ENCODE measurements around the gene MYO10.
A peak's percentile ranks its signal among the peaks of the same experiment; 100 is the strongest.
"Not testable (repeated sequence)": the region's sequence is repeated elsewhere in the genome, so short reads cannot be mapped to it uniquely, and the experiment has no call there.

Gene MYO10

DNA sequence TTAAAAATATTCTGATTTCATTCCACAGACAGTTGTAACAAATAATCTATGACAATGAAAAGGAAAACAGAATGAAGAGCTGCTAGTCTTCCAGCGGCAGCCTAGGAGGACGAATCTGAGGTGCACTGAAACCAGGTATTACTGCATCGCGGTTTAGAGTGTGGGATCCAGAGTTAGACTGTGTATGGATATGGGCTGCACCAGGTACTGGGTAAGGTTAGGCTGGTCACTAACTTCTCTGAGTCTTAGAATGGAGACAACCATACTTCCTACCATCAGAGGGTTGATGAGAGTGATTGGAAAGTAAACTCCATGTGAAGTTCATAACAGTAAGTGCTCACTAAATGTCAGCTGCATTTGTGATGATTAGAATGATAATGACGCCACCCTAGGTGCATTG, 158.7 kb downstream of the MYO10 start:
- no peak for DNase-seq

DNA sequence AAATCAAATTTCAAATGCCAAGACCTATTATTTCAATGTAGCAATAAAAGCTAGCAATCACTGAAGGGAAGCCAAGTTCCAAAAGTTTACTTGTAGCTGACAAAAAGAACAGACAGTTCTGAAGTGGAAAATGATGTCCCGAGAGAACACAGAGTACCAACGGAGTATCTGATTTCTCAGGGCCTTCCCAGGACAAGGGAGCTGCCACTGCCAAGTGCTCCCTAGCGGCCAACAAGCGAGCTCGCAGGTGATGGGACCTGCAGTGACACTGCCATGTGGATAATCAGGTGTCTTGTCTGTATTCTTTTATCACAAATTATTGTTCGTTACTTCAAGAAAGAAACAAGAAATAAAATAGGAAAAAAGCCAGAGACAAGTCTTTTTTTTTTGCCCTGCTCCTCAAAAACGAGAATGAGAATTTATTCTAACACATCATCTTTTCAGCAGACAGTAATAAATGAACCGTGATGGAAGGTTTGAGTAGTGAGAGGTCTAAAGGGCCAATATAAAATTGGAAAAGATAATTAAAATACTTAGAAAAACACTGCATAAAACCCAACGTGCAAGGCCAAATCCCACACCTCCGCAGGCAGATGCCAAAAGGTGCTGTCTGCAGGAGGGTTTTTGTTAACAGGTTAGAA, 159.4 kb downstream of the MYO10 start:
- no peak for DNase-seq

DNA sequence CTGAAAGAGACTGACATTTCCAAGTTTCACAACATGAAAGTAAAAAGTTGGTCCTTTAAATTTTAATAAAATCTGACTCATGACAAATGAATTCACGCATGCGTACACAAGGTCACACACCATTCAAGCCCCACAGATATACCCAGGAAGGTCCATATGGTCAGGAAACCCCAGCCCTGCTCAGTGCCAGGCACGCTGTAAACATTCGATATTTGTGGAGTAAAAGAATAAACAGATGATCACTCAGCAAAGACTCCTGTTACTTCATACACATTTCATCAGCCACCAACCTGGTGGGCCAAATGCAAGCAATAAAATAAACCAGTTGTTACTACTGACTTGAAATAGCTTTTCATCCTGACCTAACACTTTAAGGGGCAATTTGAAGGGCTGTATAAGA, 161.3 kb downstream of the MYO10 start:
- no peak for DNase-seq

- DNase-seq = no peak
Observed at GRCh38 chr5:16773991-16774390, 162.1 kb downstream of the MYO10 start.

GRCh38 chr5:16772556-16772955, 163.5 kb downstream of the MYO10 start:
- DNase-seq = no peak

DNA sequence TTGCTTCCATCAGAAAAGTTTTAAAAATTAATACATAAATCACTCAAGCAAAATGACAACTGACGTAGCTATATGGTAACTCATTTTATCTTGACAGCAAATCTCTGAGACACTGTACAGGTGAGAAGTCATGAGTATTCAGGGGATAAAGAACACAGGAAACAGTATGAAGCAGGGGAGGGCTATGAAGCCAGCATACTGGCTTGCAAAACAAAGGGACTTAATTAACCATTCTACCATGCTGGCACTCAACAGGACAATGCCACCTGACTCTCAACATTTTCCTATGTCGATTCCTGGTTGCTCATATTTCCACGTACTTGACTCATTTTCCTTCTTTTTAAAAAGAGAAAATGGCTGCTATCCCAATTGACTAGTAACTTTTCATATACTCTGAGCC, 167.9 kb downstream of the MYO10 start:
- DNase-seq = no peak

DNA sequence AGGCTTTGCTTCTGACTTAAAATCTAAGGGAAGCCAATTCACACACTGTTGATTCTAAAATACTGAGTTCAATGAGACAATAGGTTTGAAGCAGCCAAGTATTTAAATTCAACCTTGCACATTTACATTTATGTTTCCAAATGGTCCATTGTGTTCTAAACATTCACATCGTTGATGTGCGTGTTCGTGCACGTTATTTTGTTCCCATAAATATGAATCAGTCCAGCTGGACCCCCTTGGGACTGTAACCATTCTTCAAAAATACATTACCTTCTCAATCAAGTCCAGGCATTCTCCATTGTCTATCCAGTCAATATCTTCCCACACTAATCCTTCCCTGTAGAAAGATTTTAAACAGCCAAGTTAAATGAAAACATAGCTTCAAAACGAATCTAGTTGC, 172.9 kb downstream of the MYO10 start:
- no peak for DNase-seq

GRCh38 chr5:16759147-16759773, 176.8 kb downstream of the MYO10 start:
- peak; percentile 6 for DNase-seq

GRCh38 chr5:16757989-16758501, 178.0 kb downstream of the MYO10 start:
- DNase-seq = no peak

DNA sequence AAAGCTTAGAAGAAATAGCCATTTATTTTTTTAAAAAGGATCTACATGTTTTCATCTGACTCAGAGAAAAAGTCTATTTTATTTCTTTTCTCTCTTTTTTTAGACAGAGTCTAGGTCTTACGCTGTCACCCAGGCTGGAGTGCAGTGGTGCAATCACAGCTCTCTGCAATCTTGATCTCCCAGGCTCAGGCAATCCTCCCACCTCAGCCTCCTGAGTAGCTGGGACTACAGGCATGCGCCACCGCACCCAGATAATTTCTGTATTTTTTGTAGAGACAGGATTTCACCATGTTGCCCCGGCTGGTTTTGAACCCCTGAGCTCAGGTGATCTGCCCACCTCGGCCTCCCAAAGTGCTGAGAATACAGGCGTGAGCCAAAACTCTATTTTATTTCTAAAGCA, 178.5 kb downstream of the MYO10 start:
- DNase-seq = not testable (repeated sequence)

GRCh38 chr5:16757146-16757545, 178.9 kb downstream of the MYO10 start:
- no peak for DNase-seq

- DNase-seq = no peak
Observed at GRCh38 chr5:16756692-16757091, 179.4 kb downstream of the MYO10 start.

GRCh38 chr5:16755641-16756040, 180.4 kb downstream of the MYO10 start:
- DNase-seq = no peak

- no peak for DNase-seq
Observed at GRCh38 chr5:16754601-16755000, 181.5 kb downstream of the MYO10 start.

GRCh38 chr5:16754086-16754485, 182.0 kb downstream of the MYO10 start:
- no peak for DNase-seq

GRCh38 chr5:16750445-16750844, 185.6 kb downstream of the MYO10 start:
- DNase-seq = no peak

DNA sequence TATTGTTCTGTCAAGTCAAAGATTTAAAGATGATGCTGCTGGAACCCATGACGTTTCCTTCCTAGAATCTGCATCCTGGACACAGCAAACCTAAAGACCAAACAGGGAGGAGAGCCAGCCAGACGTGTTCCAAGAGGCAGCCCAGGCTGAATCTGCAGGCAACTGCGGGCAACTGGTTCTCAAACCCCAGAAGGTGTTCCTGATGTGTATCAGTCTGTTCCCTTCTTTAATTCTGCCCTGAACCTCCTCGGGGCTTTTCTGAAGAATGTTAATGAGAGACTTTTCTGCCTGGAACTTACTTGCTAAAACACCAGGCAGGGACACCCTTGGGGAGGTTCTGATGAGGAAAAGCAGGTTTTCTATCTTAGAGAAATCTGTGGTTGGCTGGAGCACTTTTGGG, 186.5 kb downstream of the MYO10 start:
- DNase-seq = no peak

DNA sequence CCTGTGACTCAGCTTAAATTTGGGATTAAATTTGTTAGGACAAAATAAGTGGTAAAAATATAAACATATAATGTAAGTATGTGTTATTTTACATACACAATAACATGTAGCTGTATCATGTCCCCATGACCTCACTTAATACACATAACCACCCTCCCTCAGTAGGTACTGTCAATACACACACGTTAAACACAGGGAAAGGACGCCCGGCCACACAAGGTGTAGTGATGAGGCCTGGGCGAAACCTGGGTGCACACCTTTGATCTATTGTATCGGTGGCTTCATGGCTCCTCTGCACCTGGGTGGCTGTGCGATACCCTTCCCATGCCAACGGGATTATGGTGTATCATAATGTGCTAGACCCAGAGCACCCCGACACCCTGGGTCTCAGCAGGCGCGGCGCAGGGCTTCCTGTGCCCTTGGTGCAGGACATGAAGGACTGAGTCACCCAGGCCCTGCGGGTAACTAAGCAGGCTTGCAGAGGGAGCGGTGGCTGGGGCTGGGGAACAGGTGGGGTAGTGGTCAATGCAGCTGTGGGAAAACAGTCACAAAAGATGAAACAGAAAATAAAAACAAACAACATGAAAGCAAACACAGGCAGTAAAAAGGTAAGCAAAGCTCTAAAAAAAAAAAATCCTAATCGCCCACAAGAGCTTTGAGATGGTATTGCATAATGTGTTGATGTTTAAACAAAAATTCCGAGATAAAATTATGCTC, 191.8 kb downstream of the MYO10 start:
- no peak for DNase-seq

GRCh38 chr5:16742938-16743337, 193.2 kb downstream of the MYO10 start:
- DNase-seq = peak; percentile 50

GRCh38 chr5:16740811-16741392, 195.2 kb downstream of the MYO10 start:
- no peak for DNase-seq

DNA sequence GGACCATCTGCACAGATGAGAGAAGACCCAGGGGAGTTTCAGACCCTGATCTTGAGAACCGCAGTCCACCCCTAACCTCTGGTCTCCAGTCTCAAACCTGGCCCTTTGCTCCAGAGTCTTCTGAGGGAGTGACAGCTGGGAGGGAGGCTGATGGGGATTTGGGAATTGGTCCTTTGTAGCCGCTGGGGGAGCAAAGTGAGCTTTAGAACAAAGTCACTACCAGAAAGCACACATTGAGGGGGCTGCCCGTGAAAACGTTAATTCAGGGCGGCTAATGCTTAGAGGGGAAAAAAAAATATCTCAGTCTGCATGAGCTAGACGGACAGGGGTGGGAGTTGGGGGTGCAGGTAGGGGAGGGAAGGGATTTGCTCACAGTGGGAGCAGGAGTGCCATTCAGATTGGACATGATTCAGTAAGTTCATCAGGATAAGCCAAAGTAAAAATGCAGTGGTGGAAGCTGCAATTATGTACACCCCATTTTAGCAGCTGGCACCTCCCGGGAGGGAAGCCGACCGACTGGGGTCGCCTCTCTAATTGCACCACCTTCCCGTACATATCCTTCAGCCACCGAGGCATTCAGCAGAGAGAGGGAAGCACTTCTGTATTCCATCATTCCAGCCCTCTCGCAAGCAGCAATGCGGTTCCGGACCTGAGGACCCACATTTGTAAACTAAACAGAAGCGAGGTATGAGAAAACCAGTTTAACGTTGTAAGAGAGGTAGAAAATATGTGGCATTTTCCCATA, 195.8 kb downstream of the MYO10 start:
- no peak for DNase-seq

GRCh38 chr5:16738393-16738792, 197.7 kb downstream of the MYO10 start:
- DNase-seq = not testable (repeated sequence)
